Inferior parietal cortex (tissue), 1 donor: ENCODE results near the gene MYD88.
"Not testable (repeated sequence)": the region's sequence is repeated elsewhere in the genome, so short reads cannot be mapped to it uniquely, and the experiment has no call there.

Experiments used
- DNase-seq: peaks from one replicate; pipeline ENCODE4 v3.0.0-alpha.2; 2016; ENCODE audit errors: extremely low spot score

MYD88 gene

GRCh38 chr3:38142959-38143358 is 4.5 kb downstream of the MYD88 start:
- DNase-seq = no peak

GRCh38 chr3:38143511-38143910 is 5.0 kb downstream of the MYD88 start:
- DNase-seq = no peak

DNA sequence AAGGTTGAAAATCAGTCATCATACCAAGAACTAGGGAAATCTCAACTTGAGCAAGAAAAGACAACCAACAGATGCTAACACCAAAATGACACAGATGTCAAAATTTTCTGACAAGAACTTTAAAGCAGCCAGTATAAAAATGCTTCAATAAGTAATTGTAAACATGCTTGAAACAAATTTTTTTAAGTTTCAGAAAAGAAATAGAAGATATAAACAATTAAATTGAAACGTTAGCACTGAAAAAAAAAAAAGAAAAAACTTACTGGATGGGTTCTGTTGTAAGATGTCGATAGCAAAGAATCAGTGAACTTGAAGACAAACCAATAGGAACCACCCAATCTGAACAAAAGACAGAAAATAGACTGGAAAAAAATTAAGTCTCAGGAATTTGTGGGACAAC is 8.0 kb downstream of the MYD88 start:
- DNase-seq = no peak

GRCh38 chr3:38147421-38147820 is 9.0 kb downstream of the MYD88 start:
- no peak for DNase-seq

DNA sequence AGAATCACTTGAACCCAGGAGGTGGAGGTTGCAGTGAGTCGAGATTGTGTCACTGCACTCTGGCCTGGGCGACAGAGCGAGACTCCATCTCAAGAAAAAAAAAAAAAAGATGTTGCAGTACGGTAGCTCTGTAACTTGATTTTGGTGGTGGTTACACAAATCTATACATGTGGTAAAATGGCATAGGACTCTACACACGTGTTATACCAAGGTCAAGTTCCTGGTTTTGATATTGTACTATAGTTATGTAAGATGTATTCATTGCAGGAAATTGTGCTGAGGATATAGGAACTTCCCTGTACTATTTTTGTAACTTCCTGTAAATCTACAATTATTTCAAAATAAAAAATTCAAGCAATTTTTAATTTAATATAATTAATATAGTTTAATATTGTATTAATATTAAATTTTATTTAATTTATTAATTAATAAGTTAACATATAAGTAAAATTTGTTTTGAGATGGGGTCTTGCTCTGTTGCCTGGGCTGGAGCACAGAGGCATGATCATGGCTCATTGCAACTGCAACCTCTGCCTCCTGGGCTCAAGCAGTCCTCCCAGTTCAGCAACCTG is 9.9 kb downstream of the MYD88 start:
- DNase-seq = no peak

DNA sequence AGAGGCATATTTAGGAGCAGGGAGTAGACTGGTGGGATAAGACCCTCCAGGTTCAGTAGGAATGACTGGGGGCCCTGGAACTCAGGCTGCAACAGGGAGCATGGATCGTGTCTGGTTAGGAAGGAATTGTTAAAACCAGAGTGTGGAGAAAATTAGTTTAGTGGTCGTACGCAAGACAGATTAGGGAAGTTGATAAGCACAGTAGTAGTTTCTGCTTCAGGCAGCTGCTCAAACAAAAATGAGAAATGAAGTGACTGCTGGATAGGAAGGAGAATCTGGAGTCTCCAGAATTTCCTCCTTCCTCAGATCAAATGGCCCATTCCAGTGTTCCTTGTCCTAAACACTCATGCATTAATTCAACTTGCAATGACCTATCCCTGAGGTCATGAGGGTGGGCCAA is 11.2 kb downstream of the MYD88 start:
- no peak for DNase-seq

GRCh38 chr3:38150780-38151528 is 12.5 kb downstream of the MYD88 start:
- DNase-seq = no peak

GRCh38 chr3:38151667-38152265 is 13.3 kb downstream of the MYD88 start:
- no peak for DNase-seq

DNA sequence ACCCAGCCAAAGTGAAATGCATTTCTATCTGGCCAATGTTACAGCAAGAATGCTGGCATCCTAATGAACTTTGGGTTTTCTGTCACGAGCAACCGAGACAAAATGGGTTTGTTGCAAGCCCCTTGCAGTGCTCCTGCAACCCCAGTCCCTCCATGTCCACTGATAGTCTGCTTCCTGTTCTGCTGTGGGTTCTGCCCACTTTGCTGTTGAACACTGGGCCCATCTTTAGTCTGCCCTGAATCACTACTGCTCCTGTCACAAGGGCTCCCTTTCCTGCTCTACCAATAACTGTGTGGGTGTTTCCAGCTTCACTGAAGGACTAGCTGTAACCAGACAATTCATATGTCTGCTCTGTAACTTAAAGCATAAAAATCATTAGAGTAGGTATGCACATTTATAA is 14.1 kb downstream of the MYD88 start:
- no peak for DNase-seq

- DNase-seq = no peak
Observed at GRCh38 chr3:38153221-38153620, 14.8 kb downstream of the MYD88 start.

GRCh38 chr3:38154033-38154494 is 15.6 kb downstream of the MYD88 start:
- no peak for DNase-seq

DNA sequence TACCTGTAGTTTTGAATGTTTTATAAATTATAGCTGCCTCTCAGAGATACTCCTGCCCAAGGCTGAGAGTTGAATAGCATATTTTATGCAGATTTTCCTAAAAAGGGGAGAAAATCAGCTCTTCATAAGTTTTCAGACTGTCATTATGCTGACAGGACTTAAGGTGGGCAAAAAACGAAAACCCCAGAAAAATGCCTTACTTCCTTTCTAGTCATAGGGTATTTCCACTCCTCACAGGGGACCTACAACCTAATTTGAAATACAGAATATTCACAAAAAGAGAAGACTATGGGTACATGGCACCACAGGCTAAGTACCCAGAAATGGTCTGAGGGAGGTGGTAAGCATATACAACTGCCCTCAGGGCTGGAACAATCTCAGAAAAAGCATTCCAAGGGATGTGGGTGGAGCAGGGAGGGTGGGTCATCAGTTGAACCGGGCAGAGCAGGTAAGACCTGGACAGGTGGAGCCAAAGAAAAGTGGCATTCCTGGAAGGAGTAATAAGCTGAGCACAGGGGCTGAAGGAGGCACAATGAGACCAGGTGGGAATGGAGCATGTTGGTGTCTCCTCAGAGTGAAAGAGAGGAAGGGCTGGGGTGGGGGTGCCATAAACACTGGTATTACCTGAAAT is 16.3 kb downstream of the MYD88 start:
- no peak for DNase-seq

GRCh38 chr3:38155825-38156224 is 17.4 kb downstream of the MYD88 start:
- DNase-seq = no peak

DNA sequence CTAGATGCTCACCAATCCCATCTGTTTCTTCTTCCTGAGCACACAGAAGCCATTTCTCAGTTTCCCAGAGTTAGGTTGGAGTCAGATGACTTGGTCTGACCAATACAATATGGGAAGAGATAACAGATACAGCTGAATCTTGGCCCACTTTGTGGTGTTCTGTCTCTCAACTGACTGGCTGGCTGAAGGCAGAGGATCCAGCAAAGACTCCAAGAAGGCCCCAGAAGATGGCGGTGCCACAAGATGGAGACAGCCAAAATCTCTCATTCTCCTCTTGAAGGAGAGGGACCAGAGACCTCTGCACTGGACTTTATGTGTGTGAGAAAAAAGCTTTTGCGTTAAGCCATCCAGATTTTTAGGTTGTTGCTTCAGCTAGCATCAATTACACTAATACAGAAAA is 18.7 kb downstream of the MYD88 start:
- no peak for DNase-seq

- no peak for DNase-seq
Observed at GRCh38 chr3:38157595-38157994, 19.1 kb downstream of the MYD88 start.

GRCh38 chr3:38158472-38158871 is 20.0 kb downstream of the MYD88 start:
- no peak for DNase-seq

DNA sequence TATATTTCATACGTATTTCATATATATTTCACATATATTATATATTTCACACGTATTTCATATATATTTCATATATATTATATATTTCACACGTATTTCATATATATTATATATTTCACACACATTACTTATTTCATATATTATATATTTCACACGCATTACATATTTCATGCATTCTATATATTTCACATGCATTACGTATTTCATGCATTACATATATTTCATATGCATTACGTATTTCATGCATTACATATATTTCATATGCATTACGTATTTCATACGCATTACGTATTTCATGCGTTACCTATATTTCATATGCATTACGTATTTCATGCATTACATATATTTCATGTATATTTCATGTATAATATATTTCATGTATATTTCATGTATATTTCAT is 22.2 kb downstream of the MYD88 start:
- DNase-seq = not testable (repeated sequence)

- no peak for DNase-seq
Observed at GRCh38 chr3:38163117-38163840, 24.8 kb downstream of the MYD88 start.

DNA sequence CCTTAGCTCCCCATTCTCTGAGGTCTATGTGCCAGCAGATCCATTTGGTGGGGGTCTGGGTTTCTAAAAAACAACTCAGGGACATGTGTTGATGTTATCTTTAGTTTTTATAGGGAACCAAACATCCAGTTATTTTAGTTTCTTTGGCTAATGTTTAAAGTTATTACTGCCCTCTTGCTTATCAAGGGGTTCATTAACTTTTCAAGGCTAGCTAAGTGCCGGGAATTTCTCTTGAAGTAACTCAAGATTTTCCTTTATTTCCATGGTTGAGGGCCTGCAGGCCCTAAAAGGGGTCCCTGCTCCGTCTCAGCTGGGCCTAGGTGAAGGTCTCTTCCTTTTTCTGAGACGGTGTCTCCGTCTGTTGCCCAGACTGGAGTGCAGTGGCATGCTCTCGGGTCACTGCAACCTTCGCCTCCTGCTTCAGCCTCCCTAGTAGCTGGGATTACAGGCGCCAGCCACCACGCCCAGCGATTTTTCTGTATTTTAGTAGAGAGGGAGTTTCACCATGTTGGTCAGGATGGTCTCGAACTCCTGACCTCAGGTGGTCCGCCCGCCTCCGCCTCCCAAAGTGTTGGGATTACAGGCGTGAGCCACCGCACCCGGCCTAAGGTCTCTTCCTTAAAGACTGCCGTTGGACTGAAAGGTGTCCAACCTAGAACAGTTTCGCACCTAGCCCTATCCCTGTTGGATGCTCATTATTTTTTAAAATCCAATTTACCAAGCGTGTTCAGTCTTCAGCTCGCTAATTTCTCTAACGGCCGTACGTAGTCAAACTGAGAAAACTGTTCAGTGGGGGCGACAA is 25.6 kb downstream of the MYD88 start:
- DNase-seq = no peak

- no peak for DNase-seq
Observed at GRCh38 chr3:38164643-38164951, 26.1 kb downstream of the MYD88 start.

DNA sequence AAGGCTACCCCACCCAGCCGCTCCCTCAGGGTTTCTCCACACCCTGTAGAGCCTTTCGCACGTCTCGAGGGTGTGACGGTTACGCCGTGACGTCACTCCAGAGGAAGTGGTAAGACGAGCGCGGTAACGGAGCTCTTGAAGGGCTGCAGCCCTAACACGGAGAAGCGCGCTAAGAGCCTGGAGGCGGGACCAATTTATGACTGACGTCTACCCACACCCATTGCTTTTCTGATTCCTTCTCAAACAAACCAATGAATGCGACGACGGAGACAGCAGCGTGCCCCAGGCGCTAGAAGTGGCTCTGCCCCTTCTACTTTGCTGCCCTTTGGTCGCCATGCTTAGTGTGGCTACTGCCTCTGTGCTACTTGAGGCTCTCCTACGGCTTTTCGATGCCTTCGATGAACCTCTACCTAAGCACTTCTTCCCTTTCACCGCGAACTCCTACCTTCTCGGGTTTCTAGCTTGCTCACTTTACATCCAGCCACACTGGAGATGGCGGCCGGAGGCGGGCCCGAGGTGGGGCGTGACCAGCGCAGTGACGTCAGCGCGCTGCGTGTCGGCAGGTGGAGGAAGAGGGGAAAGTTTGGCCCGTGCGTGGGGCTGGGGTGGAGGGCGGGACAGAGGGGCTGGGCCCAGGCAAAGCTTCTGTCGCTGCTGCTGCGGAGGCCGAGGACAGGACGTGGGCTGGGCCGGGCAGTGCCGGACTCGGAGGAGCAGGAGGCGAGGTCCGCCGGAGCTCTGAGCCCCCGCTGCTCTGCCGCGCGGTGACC is 26.7 kb downstream of the MYD88 start, which contains the start of gene OXSR1:
Gene OXSR1 (plus strand): TSS at position 586 of the 770 bp plus-strand sequence. CDS start 340 bp downstream, outside the sequence.
- DNase-seq = peak; percentile 99
